ENCODE measurements around the gene ARFIP2.

Gene ARFIP2

GRCh38 chr11:6481924-6482275, 769 bp upstream of the ARFIP2 start:
- no peak for FAIRE-seq

DNA sequence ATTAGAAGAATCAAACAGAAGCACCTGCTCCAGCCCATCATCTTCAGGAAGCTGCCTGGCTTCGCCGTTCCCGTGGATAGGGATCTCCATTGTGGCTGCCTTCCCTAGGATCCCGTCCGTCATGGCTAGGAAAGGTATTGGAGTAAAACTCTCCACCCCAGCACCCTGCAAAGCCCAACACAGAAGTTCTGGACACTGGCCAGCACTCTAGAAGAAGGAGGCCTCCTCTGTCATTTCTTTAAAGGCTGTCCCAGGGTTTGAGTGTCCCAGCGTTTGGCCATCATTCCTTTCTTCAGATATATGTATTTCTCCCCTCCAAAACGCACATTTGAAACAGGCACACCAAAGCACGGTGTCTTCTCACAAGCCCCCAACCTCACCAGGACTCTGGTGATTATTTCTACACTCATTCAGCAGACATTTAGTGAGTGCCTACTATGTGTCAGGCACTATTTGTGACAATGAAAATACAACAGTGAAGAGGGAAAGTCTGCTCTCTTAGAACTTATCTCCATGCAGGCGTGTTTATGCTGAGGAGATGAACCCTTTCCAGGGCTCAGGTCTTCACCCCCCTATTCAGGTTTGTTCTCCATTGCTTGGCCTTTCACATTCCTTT, 724 bp downstream of the ARFIP2 start:
- FAIRE-seq: no peak

GRCh38 chr11:6476571-6476970, 4.6 kb downstream of the ARFIP2 start:
- FAIRE-seq: no peak

GRCh38 chr11:6475936-6476335, 5.2 kb downstream of the ARFIP2 start:
- no peak for FAIRE-seq

GRCh38 chr11:6474806-6475500, 6.2 kb downstream of the ARFIP2 start:
- no peak for FAIRE-seq

- FAIRE-seq: no peak
These were observed 6.7 kb downstream of the ARFIP2 start for GRCh38 chr11:6474413-6474792.

DNA sequence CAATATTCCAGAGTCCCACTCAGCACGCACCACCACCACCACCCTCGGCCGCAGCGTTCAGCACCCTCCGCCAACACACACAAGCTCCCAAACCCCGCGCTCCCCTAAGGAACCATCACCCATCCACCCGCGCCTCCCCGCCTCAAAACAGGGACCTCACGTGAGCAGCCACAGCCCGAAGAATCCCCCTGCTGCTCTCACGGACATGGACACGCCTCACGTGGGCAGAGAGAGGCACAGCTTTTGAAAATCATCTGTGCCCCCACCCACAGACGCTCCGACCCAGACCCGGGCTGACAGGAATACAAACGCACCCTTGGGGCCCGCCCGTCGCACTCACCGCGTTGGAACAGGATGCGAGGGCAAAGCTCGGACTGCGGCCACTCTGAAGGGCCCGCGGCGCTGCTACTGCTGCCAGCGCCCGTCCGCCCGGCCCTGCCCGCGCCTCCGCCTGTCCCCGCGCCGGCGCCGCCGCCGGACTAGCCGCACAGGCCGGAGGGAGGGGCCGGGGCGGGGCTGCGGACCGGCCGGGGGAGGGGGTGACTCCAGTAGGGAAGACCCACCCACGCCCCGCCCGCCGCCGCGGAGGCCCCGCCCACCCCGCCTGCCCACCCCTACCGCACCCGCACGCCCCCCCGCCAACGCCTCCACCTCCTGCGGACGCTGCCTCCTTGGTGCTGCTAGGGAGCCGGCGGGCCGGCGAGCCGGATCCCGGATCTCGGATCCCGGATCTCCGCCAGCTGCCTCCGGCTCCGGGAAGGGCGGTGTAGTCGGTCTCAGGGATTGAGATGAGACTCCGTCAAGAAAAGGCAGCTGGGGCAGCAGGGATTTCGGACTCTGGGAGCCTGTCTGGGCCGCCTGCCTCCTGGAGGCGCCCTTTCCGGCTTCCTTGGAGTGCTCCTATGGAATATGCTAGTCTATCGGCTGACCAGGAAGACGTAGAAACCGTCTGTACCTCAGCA, 7.4 kb downstream of the ARFIP2 start, which contains the start of gene TRIM3:
TSS of gene TRIM3 (minus strand) at position 491 of the 962 bp plus-strand sequence. CDS start 8,246 bp downstream, outside the sequence.
- FAIRE-seq: no peak

GRCh38 chr11:6472934-6473333, 8.2 kb downstream of the ARFIP2 start:
- FAIRE-seq: no peak

DNA sequence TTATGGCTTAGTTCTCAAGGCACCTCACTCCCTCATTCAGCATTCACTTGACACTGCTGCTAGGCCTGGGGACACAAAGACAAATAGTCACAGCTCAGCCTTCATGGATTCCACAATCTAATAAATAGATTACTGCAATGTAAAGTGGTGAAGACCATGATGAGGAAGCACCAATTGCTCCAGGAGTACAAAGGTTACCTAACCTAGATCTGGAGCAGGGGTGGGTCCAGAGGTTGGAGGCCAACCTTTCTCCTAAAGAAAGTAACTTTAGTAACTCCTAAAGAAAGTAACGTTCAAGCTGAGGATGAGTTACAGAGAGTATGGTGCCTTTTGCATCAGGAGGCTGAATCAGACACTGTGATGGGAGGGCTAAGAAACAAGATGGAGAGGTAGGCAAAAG, 11.5 kb downstream of the ARFIP2 start:
- FAIRE-seq: no peak

DNA sequence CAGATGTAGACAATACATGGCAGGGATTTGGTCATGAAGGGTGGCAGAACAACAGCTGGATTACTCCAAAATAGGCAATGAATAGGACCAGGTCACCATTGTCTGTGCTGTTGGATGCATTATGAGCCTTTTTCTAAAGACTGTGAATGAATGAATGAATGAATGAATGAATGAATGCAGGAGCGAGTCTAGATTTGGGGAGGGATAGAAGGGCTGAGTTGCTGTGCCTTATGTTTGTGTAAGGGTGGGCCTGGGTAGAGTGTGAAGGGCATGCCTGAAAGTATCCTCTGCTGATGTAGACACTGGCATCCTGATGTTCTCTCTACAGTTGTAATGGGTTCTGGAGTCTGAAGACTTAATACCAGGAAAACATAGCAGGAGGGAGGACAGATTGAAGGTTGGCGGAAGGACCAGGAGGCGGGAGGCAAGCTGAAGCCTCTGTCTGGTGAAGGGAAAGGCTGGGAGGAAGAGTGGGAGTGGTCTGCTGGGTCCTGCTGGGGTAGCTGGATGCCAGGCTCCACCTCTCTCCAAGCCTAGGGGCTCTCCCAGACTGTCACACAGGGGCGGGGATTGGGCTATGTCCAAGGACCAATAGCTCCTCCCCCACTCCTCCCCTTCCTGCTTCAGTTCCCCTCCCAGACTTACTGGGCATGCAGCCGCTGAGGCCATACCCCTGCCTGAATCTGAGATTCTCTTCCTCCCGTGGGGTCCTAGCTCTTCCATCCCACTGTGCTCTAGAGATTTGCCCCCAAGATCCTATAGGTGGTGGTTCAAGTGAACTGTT, 12.2 kb downstream of the ARFIP2 start:
- FAIRE-seq: no peak

- no peak for FAIRE-seq
These were observed 22.1 kb downstream of the ARFIP2 start for GRCh38 chr11:6459099-6459450.

GRCh38 chr11:6458352-6459098, 22.6 kb downstream of the ARFIP2 start:
- no peak for FAIRE-seq

- FAIRE-seq: no peak
These were observed 23.4 kb downstream of the ARFIP2 start for GRCh38 chr11:6457581-6458320.

DNA sequence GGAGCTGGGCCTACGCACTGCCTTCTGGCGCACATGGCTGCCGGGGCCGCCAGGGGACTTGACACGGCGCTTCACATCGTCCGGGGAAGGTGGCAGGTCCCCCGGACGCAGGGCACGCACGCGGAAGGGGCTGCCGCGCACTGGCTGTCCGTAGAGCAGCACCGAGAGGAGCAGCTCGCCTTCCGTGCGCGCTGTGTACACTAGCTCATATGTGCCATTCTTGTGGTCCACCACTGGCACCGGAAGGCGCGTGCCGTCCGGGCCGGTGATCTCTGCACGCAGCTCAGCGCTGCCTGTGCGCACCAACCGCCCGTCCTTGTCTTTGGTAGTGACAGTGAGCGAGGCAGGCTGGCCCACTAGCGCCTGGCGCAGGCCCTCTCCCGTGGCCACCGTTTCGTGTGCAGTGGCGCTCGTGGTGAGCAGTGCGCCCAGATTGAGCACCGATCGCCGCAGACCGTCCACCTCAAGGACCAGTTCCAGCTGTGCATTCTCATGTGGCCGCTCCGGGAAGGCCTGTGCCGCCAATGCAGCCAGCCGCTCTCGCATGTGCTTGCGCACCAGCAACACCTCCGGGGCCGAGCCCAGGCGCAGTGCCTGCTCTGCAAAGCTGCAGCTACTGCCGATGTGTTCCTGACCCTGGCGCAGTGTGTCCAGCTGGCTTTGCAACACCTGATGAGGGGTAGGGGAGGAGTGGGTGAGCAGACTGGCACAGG, 24.6 kb downstream of the ARFIP2 start:
- FAIRE-seq: no peak

DNA sequence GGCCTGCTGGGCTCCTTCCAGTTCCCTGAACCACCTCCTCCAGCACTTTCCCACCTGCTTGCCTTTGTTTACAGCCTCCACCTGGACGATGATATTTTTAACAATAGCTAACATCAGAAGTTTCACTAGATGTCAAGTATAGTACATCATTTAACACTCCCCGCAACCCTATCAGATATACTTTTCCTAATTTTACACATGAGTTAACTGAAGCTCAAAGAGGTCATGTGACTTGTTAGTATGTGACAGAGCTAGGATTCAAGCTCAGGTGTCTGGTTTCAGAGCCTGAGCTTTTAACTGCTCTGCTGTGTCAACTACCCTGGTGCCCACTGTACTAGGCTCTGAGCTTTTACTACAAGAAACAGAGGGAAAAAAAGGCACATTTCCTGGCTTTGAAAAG, 26.1 kb downstream of the ARFIP2 start:
- no peak for FAIRE-seq

DNA sequence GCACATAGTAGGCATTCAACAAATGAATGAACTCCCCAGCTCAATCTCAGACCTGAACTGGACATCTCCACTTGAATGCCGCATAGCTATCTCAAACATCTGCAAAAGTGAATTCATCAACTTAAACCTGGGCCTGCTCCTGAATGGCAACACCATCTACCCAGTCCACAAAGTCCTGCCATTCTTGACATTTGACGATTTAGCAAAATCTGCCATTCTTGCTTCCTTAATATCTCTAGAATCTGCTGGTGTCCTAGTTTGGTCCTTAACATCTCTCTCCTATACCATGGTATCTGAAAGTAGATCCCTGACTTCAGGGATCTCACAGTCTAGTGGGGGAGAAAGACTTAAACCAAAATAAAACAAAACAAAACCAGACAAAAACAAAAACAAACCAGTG, 28.0 kb downstream of the ARFIP2 start:
- FAIRE-seq: no peak

DNA sequence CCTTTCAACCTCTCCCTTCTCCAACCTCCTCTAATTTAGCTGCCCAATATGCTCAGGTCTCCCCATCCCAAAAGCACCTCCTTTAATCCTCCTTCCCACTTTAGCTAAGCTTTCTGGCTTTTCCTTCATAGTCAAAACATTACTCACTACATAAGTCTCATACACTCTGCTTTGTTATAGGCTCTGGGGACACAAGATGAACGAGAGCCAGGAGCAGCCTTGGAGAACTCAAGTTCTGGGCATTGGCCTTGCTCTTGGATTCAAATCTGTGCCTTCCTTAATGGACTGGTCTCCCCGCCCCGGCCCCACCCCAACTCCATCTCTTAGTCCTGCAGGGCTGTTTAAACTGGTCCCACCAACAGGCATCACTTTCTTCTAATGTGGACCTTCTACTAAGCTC, 28.9 kb downstream of the ARFIP2 start:
- no peak for FAIRE-seq

DNA sequence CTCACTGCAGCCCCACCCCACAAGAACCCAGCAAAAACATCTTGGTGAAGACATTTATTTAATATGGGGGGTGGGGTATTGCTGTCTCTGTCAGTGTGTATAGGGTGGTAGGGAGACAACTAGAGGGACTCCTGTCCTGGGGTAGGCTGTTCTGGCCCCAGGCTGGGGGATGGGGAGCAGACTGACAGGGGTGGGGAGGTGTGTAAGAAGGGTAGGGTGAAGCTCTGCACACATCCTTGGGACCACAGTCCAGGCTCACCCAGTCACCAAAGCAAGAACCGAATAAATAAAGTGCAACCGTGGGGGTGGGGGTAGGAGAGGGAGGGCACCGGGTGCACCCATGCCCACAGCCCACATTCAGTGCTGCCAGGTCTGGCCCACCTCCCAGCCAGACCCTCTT, 32.6 kb downstream of the ARFIP2 start:
- no peak for FAIRE-seq

- no peak for FAIRE-seq
These were observed 37.7 kb downstream of the ARFIP2 start for GRCh38 chr11:6443269-6444003.

DNA sequence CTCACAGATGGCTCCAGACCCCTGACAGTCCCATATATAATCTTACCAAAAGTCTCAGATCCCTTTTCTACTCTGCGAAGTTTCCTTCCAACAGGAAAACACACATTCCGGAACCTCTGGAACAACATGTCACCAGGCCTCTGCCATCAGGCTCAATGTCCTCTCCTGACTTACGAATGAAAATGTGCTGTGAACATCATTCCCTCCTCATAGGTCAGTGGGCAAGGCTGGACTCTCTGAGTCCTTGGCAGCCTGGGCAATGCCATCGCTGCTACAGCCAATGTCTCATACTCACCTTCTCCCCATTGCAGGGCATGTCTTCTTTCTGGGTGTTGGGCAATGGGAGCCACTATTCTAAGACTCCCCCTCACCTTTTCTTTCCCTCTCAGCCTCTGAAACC, 38.7 kb downstream of the ARFIP2 start:
- FAIRE-seq: no peak

Measured in A204.1 (cell line).